Endometrial microvascular endothelial cells (primary cell): Measurements from ENCODE around the gene CNN3. TPM values are rescaled to one million over a fixed set of nuclear protein-coding genes. Genes with fewer than 3 reads are reported as not detected.
"Not testable (repeated sequence)": the region's sequence is repeated elsewhere in the genome, so short reads cannot be mapped to it uniquely, and the experiment has no call there.

ENCODE experiments used
- in situ Hi-C: cut with HindIII; loops from 2 replicates; pipeline ENCODE4 v1.10.0; 2017; ENCODE audit warnings: low sequenced_read_pairs, low pct_unique_long_range_greater_than_20kb; ENCODE audit errors: inconsistent ontology term
- total RNA-seq: library from RNA; depleted of rRNA; stranded (reverse); fragments of >200 nt; gene quantifications from one replicate; pipeline ENCODE4 v1.2.3, GENCODE V29; 2015; ENCODE audit errors: inconsistent ontology term

CNN3 gene
- total RNA-seq, 1 donor from 2014 or later, result 200 TPM

GRCh38 chr1:94951509-94952208 lies 24.7 kb upstream of the CNN3 start:
- in situ Hi-C loops, result no loop called here

- in situ Hi-C loops, result no loop called here
These were observed 24.1 kb upstream of the CNN3 start for GRCh38 chr1:94951046-94951445.

GRCh38 chr1:94949681-94950661 lies 23.1 kb upstream of the CNN3 start:
- in situ Hi-C loops, result no loop called here

- in situ Hi-C loops, result no loop called here
These were observed 20.5 kb upstream of the CNN3 start for GRCh38 chr1:94947437-94947836.

GRCh38 chr1:94946886-94947285 lies 20.0 kb upstream of the CNN3 start:
- in situ Hi-C loops, result no loop called here

- in situ Hi-C loops, result no loop called here
These were observed 15.5 kb upstream of the CNN3 start for GRCh38 chr1:94942171-94943128.

- in situ Hi-C loops, result not testable (repeated sequence)
These were observed 14.6 kb upstream of the CNN3 start for GRCh38 chr1:94941480-94941879.

GRCh38 chr1:94940738-94941137 lies 13.8 kb upstream of the CNN3 start:
- in situ Hi-C loops, result no loop called here

GRCh38 chr1:94937820-94938219 lies 10.9 kb upstream of the CNN3 start:
- in situ Hi-C loops, result no loop called here

GRCh38 chr1:94936861-94937620 lies 10.1 kb upstream of the CNN3 start:
- in situ Hi-C loops, result no loop called here

GRCh38 chr1:94935476-94935875 lies 8.6 kb upstream of the CNN3 start:
- in situ Hi-C loops, result no loop called here

GRCh38 chr1:94935034-94935433 lies 8.1 kb upstream of the CNN3 start:
- in situ Hi-C loops, result no loop called here

- in situ Hi-C loops, result no loop called here
These were observed 7.6 kb upstream of the CNN3 start for GRCh38 chr1:94934551-94934950.

GRCh38 chr1:94931254-94931841 lies 4.4 kb upstream of the CNN3 start:
- in situ Hi-C loops, result no loop called here

- in situ Hi-C loops, result no loop called here
These were observed 2.7 kb upstream of the CNN3 start for GRCh38 chr1:94929351-94930217.

GRCh38 chr1:94928293-94928939 lies 1.5 kb upstream of the CNN3 start:
- in situ Hi-C loops, result no loop called here
